Dedifferentiated amniotic fluid mesenchymal stem cell (primary cell): Measurements from ENCODE around the gene KCNT1.

Experiments
- DNase-seq: peaks from one replicate; pipeline ENCODE4 v3.0.0-alpha.2; 2016; ENCODE audit errors: extremely low spot score

KCNT1 gene

DNA sequence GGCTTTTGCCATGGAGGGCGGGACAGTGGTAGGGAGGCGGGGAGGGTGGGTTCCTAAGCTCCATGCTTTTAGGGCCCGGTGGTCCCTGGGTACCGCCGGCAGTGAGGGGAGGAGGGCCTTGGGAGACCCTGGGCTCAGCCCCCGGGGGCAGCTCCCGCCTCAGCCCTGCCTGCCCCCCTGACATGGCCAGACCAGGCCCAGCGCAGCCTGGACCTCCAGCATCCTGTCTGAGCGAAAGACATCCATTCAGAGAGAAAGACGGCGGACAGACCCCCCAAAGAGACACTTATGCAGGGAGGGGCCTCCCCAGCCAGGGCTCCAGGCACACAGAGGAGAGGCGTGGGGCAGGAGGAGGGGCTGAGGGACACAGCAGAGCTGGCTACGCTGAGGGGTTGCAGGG lies 45.3 kb downstream of the KCNT1 start:
- no peak for DNase-seq

- no peak for DNase-seq
Observed at GRCh38 chr9:135748676-135749075, 46.7 kb downstream of the KCNT1 start.

DNA sequence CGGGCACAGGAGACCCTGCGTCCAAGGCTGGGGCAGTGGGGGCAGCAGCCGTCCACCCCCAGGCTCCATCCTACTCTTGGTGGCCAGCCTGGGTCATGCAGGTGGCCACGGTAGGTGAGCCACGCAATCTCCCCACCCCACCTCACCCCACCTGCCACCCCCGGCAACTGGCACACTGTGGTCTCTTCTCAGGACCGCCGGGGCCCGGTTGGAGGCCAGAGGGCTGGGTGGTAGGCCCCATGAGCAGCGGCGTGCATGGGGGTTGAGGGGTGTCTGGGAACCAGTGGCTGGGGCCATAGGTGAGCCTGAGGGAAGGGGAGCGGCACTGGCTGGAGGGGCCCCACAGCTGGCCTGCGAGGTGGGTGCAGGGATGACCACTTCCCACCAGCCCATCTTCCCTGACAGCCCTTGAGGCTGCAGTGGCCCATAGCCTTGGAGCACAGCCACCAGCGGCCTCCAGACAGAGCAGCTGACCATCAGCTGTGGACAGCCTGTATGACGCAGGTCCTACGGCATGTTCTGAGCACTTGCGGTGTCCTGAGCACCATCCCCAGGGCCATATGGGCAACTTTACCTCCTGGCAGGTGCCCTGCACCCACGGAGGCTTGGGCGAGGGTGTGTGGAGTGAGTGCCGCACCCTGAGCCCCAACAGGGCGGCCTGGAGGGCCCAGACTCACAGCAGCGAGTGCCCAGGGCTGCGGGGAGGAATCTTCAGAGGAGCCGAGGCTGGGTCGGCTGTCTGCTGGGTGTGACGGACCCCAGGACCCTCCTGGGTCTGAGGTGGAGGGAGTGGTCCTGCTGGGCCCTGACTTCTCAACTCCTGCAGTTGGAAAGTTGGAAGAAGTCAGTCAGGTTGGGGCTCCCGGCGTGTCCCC lies 47.4 kb downstream of the KCNT1 start:
- no peak for DNase-seq

GRCh38 chr9:135750786-135751185 lies 48.8 kb downstream of the KCNT1 start:
- DNase-seq, result no peak

DNA sequence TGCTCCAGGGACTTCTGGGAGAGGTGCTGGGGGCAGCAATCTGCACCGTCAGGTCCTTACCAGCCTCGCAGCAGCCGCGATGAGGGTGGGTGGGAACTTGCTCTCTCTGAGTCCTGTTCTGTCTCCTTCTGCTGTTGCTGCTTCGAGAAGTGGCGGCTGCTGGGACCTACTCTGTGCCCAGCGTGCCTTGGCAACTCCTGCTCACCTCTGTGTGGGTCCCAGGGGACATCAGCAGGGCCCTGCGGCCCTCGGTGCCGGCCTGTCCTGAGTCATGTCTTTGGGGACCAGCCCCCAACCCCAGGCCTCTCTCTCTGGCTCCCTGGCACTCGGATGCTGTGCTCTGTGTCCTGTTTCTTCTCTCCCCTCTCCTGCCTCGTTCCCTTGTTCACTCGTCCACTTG lies 49.5 kb downstream of the KCNT1 start:
- no peak for DNase-seq

DNA sequence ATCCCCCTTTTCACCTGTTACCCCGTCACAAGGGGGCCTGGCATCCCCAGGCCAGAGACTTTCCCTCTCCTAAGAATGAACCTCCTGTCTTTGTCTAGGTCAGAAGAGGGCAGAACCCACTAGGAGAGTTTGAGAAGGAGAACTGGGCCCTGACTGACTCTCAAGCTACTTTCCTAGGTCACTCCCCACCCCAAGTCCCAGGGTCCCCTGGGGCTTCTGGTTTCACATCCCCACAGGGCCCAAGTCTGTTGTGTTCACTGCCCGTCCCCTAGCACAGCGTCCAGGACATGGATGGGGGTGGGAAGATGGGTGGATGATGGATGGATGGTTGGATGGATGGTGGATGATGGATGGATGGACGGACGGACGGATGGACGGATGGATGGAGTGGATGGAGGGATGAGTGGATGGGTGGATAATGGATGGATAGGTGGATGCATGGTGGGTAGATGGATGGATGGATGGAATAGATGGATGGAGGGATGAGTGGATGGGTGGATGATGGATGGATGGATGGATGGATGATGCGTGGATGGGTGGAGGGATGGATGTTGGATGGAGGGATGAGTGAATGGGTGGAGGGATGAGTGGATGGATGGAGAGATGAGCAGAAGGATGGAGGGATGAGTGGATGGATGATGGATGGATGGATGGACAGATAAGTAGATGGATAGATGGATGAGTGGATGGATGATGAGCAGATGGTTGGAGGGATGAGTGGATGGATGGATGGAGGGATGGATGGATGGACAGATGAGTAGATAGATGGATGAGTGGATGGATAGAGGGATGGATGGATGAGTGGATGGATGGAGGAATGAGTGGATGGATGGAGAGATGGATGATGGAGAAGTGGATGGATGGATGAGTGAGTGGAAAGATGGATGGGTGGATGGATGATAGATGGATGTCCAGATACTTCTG lies 50.6 kb downstream of the KCNT1 start:
- no peak for DNase-seq

DNA sequence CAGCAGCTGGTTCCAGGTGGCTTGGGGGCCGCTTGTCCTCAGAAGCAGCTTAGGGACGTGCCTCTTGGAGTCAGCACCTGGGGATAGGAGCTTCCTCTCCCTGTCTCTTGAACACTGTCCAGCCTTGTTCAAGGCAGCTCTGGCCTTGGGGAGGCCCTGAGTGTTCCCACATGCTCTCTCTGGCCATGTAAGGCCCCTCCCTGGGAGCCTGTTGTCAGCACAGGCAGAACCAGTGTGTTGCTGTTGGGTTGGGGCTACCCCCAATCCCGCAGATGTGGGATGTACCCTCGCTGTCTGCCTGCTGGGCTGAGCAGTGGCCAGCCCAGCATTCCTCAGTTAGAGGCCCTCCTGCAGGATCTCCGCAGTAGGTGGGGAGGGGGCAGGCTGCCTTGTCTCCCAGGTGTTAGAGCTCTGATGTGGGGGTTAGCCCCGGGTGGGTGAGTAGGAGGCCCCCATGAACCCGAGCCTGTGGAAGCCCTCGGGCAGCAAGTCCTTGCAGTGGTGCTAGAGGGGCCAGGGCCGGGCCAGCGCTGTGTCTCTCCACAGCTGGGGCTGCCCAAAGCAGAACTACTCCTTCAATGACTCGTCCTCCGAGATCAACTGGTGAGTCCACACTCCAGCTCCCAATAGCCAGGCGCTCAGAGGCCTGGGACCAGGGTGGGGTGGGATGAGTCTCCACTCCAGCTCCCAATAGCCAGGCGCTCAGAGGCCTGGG lies 51.6 kb downstream of the KCNT1 start:
- DNase-seq, result no peak

DNA sequence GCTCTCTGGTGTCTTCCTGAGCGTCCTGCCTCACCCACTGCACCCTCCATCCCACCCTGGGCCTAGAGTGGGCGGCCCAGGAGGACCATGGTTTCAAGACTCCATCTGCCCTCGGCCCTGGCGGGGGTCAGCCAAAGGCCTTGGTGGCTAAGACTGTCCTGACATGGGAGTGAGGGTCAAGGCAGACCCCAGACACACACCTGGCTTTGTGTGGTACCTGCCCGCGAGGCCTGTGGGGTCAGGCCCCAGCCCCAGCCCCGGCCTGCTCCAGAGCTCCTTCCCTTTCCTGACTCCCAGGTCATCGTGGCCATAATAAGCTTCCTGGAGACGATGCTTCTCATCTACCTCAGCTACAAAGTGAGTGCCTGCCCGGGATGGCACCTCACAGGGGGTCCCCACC lies 54.6 kb downstream of the KCNT1 start:
- DNase-seq, result no peak

GRCh38 chr9:135757356-135757755 lies 55.4 kb downstream of the KCNT1 start:
- no peak for DNase-seq

- DNase-seq, result no peak
Observed at GRCh38 chr9:135758056-135758455, 56.1 kb downstream of the KCNT1 start.

DNA sequence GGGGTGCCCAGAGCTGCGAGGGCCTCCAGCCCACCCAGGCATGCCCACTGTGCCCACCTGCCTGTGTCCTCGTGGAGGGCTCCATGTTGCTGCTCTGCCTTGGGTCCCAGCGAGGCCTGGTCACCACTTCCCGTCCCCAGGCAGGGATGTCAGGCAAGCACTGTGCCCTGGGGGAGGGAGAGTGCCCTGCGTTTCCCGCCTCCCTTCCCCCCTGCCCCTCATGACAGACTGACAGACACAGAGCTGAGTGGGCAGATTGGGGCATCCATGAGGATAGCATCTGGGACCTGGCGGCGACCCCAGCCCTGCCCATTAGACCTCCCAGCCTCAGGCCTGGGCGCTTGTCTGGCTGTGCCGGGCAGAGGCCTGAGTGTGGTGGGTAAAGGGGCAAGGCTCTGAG lies 56.9 kb downstream of the KCNT1 start:
- no peak for DNase-seq

DNA sequence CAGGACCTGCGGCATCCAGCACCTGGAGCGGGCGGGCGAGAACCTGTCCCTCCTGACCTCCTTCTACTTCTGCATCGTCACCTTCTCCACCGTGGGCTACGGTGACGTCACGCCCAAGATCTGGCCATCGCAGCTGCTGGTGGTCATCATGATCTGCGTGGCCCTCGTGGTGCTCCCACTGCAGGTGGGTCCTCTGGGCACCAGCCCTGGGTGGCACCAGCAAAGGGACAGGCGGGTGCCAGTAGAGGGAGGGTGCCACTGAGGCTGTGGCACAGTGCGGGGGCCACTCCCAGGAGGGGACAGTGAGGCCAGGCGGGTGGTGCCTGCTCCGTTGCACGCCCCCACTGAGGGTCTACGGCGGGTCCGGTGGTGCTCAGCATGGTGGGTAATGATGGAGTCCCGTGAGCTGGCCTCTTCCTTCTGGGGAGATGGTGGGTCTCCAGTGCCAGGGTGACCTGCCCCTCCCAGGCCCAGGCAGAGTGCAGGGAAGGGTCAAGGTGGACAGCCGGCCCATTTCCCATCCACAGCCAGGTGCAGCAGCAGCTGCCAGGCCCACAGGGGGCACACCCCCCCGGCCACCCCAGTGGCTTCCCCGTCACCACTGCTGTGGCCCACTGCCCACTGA lies 57.8 kb downstream of the KCNT1 start:
- no peak for DNase-seq

- no peak for DNase-seq
Observed at GRCh38 chr9:135760465-135760864, 58.5 kb downstream of the KCNT1 start.

DNA sequence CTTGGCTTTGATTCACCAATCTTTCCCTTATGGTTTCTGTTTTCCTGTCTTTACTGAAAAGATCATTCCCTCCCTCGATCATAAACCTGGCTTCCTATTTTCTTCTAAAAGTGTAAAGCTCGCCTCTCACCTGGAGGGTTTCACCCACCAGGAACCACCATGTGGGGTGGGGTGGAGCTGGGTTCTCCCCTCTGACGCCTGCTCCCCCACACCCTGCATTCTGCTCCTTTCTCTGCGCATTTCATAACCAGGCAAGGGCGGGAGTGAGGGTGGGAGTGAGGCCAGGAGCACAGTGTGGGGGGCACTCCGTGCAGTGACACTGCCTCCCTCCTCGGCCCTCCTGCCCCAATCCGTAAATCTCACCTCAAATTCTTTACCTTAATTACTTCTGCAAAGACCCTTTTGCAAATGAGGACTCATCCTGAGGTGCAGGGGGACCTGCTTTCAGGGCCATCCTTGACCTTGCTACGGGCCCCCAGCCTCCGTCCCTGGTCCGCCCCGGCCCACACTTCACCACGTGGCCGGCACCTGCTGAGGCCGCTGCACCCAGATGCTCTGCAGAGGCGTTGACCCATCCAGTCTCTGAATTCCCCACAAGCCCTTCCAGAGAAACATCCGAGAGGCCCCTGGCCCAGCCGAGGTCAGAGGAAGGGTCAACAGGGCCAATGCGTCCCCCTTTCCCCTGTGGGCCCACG lies 59.3 kb downstream of the KCNT1 start:
- DNase-seq, result no peak

- no peak for DNase-seq
Observed at GRCh38 chr9:135761845-135762168, 59.8 kb downstream of the KCNT1 start.

- no peak for DNase-seq
Observed at GRCh38 chr9:135762921-135763320, 60.9 kb downstream of the KCNT1 start.

- DNase-seq, result no peak
Observed at GRCh38 chr9:135763716-135764446, 61.9 kb downstream of the KCNT1 start.

GRCh38 chr9:135764731-135765130 lies 62.7 kb downstream of the KCNT1 start:
- no peak for DNase-seq

GRCh38 chr9:135765416-135765815 lies 63.4 kb downstream of the KCNT1 start:
- DNase-seq, result no peak

GRCh38 chr9:135766251-135766650 lies 64.3 kb downstream of the KCNT1 start:
- no peak for DNase-seq

- no peak for DNase-seq
Observed at GRCh38 chr9:135766707-135767106, 64.7 kb downstream of the KCNT1 start.
